ENCODE data around the gene MEGF6. TPM values are rescaled to one million over a fixed set of nuclear protein-coding genes. Genes with fewer than 3 reads are reported as not detected.

MEGF6 gene
- total RNA-seq, 1 experiment from 2014 or later: 2.0 TPM

- Histone ChIP-seq H3K36me3 (peaks cover 53% of the 10 kb centered on the region), H3K4me3 (no peak overlapping the region), H3K27me3 (replicated peaks) (no peaks in the 10 kb centered on the region), H3K9me3 (replicated peaks) (no peaks in the 10 kb centered on the region), H3K27ac (no peak overlapping the region), H3K4me1 (replicated peaks) (peaks cover 44% of the 10 kb centered on the region)
- no peak for DNase-seq (ENCODE audit: low read depth in 1 of 2, low spot score in 2 of 2)
These were observed 135.3 kb downstream of the MEGF6 start for GRCh38 chr1:3475839-3476573.

- Histone ChIP-seq H3K27ac (no peak overlapping the region), H3K9me3 (replicated peaks) (no peaks in the 10 kb centered on the region), H3K4me3 (no peak overlapping the region), H3K36me3 (peaks cover 48% of the 10 kb centered on the region), H3K4me1 (replicated peaks) (peaks cover 58% of the 10 kb centered on the region), H3K27me3 (replicated peaks) (no peaks in the 10 kb centered on the region)
- no peak for DNase-seq (ENCODE audit: low read depth in 1 of 2, low spot score in 2 of 2)
These were observed 136.9 kb downstream of the MEGF6 start for GRCh38 chr1:3474421-3474820.

- Histone ChIP-seq H3K36me3 (peaks cover 51% of the 10 kb centered on the region), H3K4me1 (replicated peaks) (peaks cover 62% of the 10 kb centered on the region), H3K9me3 (replicated peaks) (no peaks in the 10 kb centered on the region), H3K27ac (no peak overlapping the region), H3K27me3 (replicated peaks) (no peaks in the 10 kb centered on the region), H3K4me3 (no peak overlapping the region)
- no peak for DNase-seq (ENCODE audit: low read depth in 1 of 2, low spot score in 2 of 2)
These were observed 137.3 kb downstream of the MEGF6 start for GRCh38 chr1:3474016-3474415.

GRCh38 chr1:3473381-3473844, 137.9 kb downstream of the MEGF6 start:
- H3K27ac ChIP-seq: peak overlapping the region; percentile 8
- H3K9me3 ChIP-seq (replicated peaks): no peaks in the 10 kb centered on the region
- H3K4me3 ChIP-seq: no peak overlapping the region
- peak; percentile 93 for DNase-seq (ENCODE audit: low read depth in 1 of 2, low spot score in 2 of 2)
- peaks cover 68% of the 10 kb centered on the region for H3K4me1 ChIP-seq (replicated peaks)
- peaks cover 51% of the 10 kb centered on the region for H3K36me3 ChIP-seq
- no peaks in the 10 kb centered on the region for H3K27me3 ChIP-seq (replicated peaks)

GRCh38 chr1:3472906-3473305, 138.4 kb downstream of the MEGF6 start:
- no peaks in the 10 kb centered on the region for H3K9me3 ChIP-seq (replicated peaks)
- H3K36me3 ChIP-seq: peaks cover 49% of the 10 kb centered on the region
- H3K4me3 ChIP-seq: no peak overlapping the region
- DNase-seq (ENCODE audit: low read depth in 1 of 2, low spot score in 2 of 2): no peak
- H3K27me3 ChIP-seq (replicated peaks): no peaks in the 10 kb centered on the region
- peak overlapping the region; percentile 8 for H3K27ac ChIP-seq
- peaks cover 73% of the 10 kb centered on the region for H3K4me1 ChIP-seq (replicated peaks)

- H3K27ac ChIP-seq: peak overlapping the region; percentile 88
- DNase-seq (ENCODE audit: low read depth in 1 of 2, low spot score in 2 of 2): no peak
- no peaks in the 10 kb centered on the region for H3K9me3 ChIP-seq (replicated peaks)
- H3K27me3 ChIP-seq (replicated peaks): no peaks in the 10 kb centered on the region
- peaks cover 80% of the 10 kb centered on the region for H3K4me1 ChIP-seq (replicated peaks)
- H3K36me3 ChIP-seq: peaks cover 49% of the 10 kb centered on the region
- peak overlapping the region; percentile 18; the same call in 1 of the 2 replicates for H3K4me3 ChIP-seq
These were observed 139.0 kb downstream of the MEGF6 start for GRCh38 chr1:3472088-3472850.

GRCh38 chr1:3471356-3472087, 139.8 kb downstream of the MEGF6 start:
- Histone ChIP-seq H3K4me3 (peak overlapping the region; percentile 41), H3K27me3 (replicated peaks) (no peaks in the 10 kb centered on the region), H3K4me1 (replicated peaks) (peaks cover 87% of the 10 kb centered on the region), H3K27ac (peak overlapping the region; percentile 88), H3K36me3 (peaks cover 53% of the 10 kb centered on the region), H3K9me3 (replicated peaks) (no peaks in the 10 kb centered on the region)
- DNase-seq (ENCODE audit: low read depth in 1 of 2, low spot score in 2 of 2): peak; percentile 93 to 94

GRCh38 chr1:3470650-3471355, 140.5 kb downstream of the MEGF6 start:
- DNase-seq (ENCODE audit: low read depth in 1 of 2, low spot score in 2 of 2): no peak
- Histone ChIP-seq H3K36me3 (peaks cover 53% of the 10 kb centered on the region), H3K9me3 (replicated peaks) (no peaks in the 10 kb centered on the region), H3K27me3 (replicated peaks) (no peaks in the 10 kb centered on the region), H3K27ac (peak overlapping the region; percentile 88), H3K4me3 (peak overlapping the region; percentile 41), H3K4me1 (replicated peaks) (peaks cover 86% of the 10 kb centered on the region)

GRCh38 chr1:3469849-3470649, 141.3 kb downstream of the MEGF6 start:
- Histone ChIP-seq H3K27me3 (replicated peaks) (no peaks in the 10 kb centered on the region), H3K4me3 (peak overlapping the region; percentile 41), H3K9me3 (replicated peaks) (no peaks in the 10 kb centered on the region), H3K4me1 (replicated peaks) (peaks cover 84% of the 10 kb centered on the region), H3K36me3 (peaks cover 56% of the 10 kb centered on the region), H3K27ac (no peak overlapping the region)
- DNase-seq (ENCODE audit: low read depth in 1 of 2, low spot score in 2 of 2): no peak

GRCh38 chr1:3469104-3469848, 142.0 kb downstream of the MEGF6 start:
- H3K27ac ChIP-seq: peak overlapping the region; percentile 62
- H3K36me3 ChIP-seq: peaks cover 61% of the 10 kb centered on the region
- H3K27me3 ChIP-seq (replicated peaks): no peaks in the 10 kb centered on the region
- peaks cover 81% of the 10 kb centered on the region for H3K4me1 ChIP-seq (replicated peaks)
- no peaks in the 10 kb centered on the region for H3K9me3 ChIP-seq (replicated peaks)
- DNase-seq (ENCODE audit: low read depth in 1 of 2, low spot score in 2 of 2): no peak
- H3K4me3 ChIP-seq: peak overlapping the region; percentile 41

GRCh38 chr1:3468236-3469103, 142.8 kb downstream of the MEGF6 start:
- Histone ChIP-seq H3K27me3 (replicated peaks) (no peaks in the 10 kb centered on the region), H3K27ac (peak overlapping the region; percentile 62), H3K4me1 (replicated peaks) (peaks cover 73% of the 10 kb centered on the region), H3K9me3 (replicated peaks) (no peaks in the 10 kb centered on the region), H3K36me3 (peaks cover 57% of the 10 kb centered on the region), H3K4me3 (peak overlapping the region; percentile 41)
- DNase-seq (ENCODE audit: low read depth in 1 of 2, low spot score in 2 of 2): peak; percentile 80 to 94
